OCI-LY7 (cell line): ENCODE data around the gene VWA7. TPM values are rescaled to one million over a fixed set of nuclear protein-coding genes. Genes with fewer than 3 reads are reported as not detected.

Source experiments
- BruUV-seq: library from RNA; stranded (reverse); fragments of 400-500 nt; replicated peaks from 2 replicates; lab custom pipeline; 2021; lab: Mats Ljungman, UMichigan
- CTCF ChIA-PET: fragments of 300-600 bp; sonication (Branson Sonifier 250); formaldehyde crosslinking; loops from one replicate; lab custom pipeline; 2022; ENCODE audit warnings: antibody characterized with exemption; ENCODE audit not compliant: unreplicated experiment; lab: Charles Lee
- POLR2A ChIA-PET: fragments of 300-600 bp; sonication (Branson Sonifier 250); formaldehyde crosslinking; loops from one replicate; lab custom pipeline; 2022; ENCODE audit warnings: antibody characterized with exemption; lab: Charles Lee
- DNase-seq: peaks from one replicate; pipeline ENCODE4 v3.0.0-alpha.2; 2015; ENCODE audit warnings: low spot score
- H2AFZ ChIP-seq: fragments of 200-600 bp; sonication (generic), shearing (Covaris generic); 2 replicates; pipeline ENCODE4 v1.6.1; 2014; ENCODE audit warnings: mild to moderate bottlenecking, antibody characterized with exemption, low read length, moderate library complexity
- H3K27ac ChIP-seq: fragments of 200-600 bp; sonication (generic); 2 replicates; pipeline ENCODE4 v1.5.1; 2014; ENCODE audit warnings: mixed run types, low read depth, mild to moderate bottlenecking, moderate library complexity, low read length, inconsistent platforms; ENCODE audit not compliant: poor library complexity, severe bottlenecking
- H3K36me3 ChIP-seq: fragments of 200-600 bp; sonication (generic); 2 replicates; pipeline ENCODE4 v1.6.1; 2014; ENCODE audit warnings: mild to moderate bottlenecking, antibody characterized with exemption, low read length, moderate library complexity, mixed read lengths; ENCODE audit not compliant: insufficient read depth
- H3K4me1 ChIP-seq: fragments of 200-600 bp; sonication (generic); 2 replicates; pipeline ENCODE4 v1.5.1; 2014; ENCODE audit warnings: mild to moderate bottlenecking, low read length; ENCODE audit not compliant: insufficient read depth, poor library complexity, severe bottlenecking
- H3K4me2 ChIP-seq: fragments of 200-600 bp; sonication (generic); 2 replicates; pipeline ENCODE4 v1.6.1; 2014; ENCODE audit warnings: mild to moderate bottlenecking, low read length
- H3K4me3 ChIP-seq: fragments of 200-600 bp; sonication (generic); 2 replicates; pipeline ENCODE4 v1.5.1; 2014; ENCODE audit warnings: mild to moderate bottlenecking, low read depth, low read length; ENCODE audit not compliant: poor library complexity, severe bottlenecking
- H3K79me2 ChIP-seq: fragments of 200-600 bp; sonication (generic); 2 replicates; pipeline ENCODE4 v1.6.1; 2016; ENCODE audit warnings: low read depth, mild to moderate bottlenecking, low read length, moderate library complexity, mixed read lengths; ENCODE audit not compliant: insufficient read depth
- H3K9me2 ChIP-seq: fragments of 200-600 bp; sonication (generic); 2 replicates; pipeline ENCODE4 v1.6.1; 2016; ENCODE audit warnings: mild to moderate bottlenecking, low read length, mixed read lengths; ENCODE audit not compliant: insufficient read depth
- H3K9me3 ChIP-seq: fragments of 200-600 bp; sonication (generic); 2 replicates; pipeline ENCODE4 v1.6.1; 2014; ENCODE audit warnings: mild to moderate bottlenecking, mixed run types, low read length, mixed read lengths
- H4K20me1 ChIP-seq: fragments of 200-600 bp; sonication (generic); 2 replicates; pipeline ENCODE4 v1.6.1; 2014; ENCODE audit warnings: mild to moderate bottlenecking, antibody characterized with exemption, low read length, moderate library complexity, mixed read lengths; ENCODE audit not compliant: insufficient read depth
- EZH2phosphoT487 ChIP-seq: fragments of 200-600 bp; sonication (generic); IDR thresholded peaks from 2 replicates; pipeline ENCODE4 v1.6.1; 2018; ENCODE audit warnings: low read depth, borderline replicate concordance, mild to moderate bottlenecking, mixed run types, antibody characterized with exemption, low read length, moderate library complexity, mixed read lengths
- intact Hi-C: fragments of 100-400 bp; cut with micrococcal nuclease; formaldehyde crosslinking; loops from one replicate; pipeline ENCODE4 v1.10.0; 2022; ENCODE audit not compliant: unreplicated experiment
- total RNA-seq, 2 experiments: library from RNA; depleted of rRNA in 1 of 2; stranded (reverse); fragments of >200 nt in 1 of 2; shearing (Covaris generic) in 1 of 2; gene quantifications; 2 replicates each; pipeline ENCODE4 v1.2.3, GENCODE V29; 2014 to 2022
- TF ChIP-seq, protein P1 (sequence below): fragments of 200-600 bp; sonication (generic); conservative IDR thresholded peaks from 2 replicates; pipeline ENCODE4 v1.5.1; 2014; ENCODE audit warnings: mild to moderate bottlenecking, antibody characterized with exemption, low read length, moderate library complexity, mixed read lengths

The VWA7 gene
- total RNA-seq, 2 experiments from 2014 or later = 2.2 to 6.5 TPM

DNA sequence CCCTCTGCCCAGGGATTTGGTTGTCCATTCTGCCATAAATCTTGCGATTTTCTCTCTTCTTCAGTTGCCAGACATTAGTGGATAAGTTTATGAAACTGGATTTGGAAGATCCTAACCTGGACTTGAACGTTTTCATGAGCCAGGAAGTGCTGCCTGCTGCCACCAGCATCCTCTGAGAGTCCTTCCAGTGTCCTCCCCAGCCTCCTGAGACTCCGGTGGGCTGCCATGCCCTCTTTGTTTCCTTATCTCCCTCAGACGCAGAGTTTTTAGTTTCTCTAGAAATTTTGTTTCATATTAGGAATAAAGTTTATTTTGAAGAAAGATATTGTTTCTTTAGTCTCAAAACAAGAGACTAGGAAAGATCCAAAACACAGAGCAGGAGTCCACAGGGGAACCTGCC is 14.8 kb downstream of the VWA7 start, which contains the start of gene SAPCD1:
Gene SAPCD1 (plus strand): TSS at position 301 of the 400 bp plus-strand sequence. CDS start 399 bp downstream, outside the sequence.
- H3K4me2 ChIP-seq = no peak within 1 kb of the TSS
- no peaks in the 10 kb centered on the region for H3K9me2 ChIP-seq
- CTCF ChIA-PET = no interaction called here
- intact Hi-C loops = no loop called here
- TSS peak; percentile 37 for BruUV-seq
- H4K20me1 ChIP-seq = no peaks in the 10 kb centered on the region
- no peak for DNase-seq
- H3K27ac ChIP-seq = no peak within 1 kb of the TSS
- H3K4me1 ChIP-seq = no peaks in the 10 kb centered on the region
- no peak for TF ChIP-seq EZH2phosphoT487
- TF ChIP-seq, protein P1, sequence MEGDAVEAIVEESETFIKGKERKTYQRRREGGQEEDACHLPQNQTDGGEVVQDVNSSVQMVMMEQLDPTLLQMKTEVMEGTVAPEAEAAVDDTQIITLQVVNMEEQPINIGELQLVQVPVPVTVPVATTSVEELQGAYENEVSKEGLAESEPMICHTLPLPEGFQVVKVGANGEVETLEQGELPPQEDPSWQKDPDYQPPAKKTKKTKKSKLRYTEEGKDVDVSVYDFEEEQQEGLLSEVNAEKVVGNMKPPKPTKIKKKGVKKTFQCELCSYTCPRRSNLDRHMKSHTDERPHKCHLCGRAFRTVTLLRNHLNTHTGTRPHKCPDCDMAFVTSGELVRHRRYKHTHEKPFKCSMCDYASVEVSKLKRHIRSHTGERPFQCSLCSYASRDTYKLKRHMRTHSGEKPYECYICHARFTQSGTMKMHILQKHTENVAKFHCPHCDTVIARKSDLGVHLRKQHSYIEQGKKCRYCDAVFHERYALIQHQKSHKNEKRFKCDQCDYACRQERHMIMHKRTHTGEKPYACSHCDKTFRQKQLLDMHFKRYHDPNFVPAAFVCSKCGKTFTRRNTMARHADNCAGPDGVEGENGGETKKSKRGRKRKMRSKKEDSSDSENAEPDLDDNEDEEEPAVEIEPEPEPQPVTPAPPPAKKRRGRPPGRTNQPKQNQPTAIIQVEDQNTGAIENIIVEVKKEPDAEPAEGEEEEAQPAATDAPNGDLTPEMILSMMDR = no peak
- no peak within 1 kb of the TSS for H2AFZ ChIP-seq
- no peaks in the 10 kb centered on the region for H3K9me3 ChIP-seq
- POLR2A ChIA-PET = no interaction called here
- H3K36me3 ChIP-seq = peaks cover 76% of the 10 kb centered on the region
- no peaks in the 10 kb centered on the region for H3K79me2 ChIP-seq
- no peak within 1 kb of the TSS for H3K4me3 ChIP-seq

DNA sequence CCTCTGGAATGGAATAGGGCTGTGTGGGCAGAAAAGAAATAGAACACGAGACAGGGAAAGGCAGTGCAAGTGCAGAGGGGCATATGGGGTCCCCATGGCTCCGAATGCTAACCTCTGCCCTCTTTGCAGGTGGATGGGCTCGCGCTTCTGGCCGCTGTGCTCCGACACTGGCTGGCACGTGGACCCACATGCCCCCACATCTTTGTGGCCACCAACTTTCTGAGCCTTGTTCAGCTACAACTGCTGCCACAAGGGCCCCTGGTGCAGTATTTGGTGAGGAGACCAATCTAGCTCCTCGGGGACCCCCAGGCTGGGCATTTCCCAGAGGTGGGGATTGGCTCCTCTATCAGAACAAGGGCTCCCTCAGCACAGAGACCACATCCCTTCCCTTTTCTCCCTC is 15.8 kb downstream of the VWA7 start:
- H3K79me2 ChIP-seq = no peaks in the 10 kb centered on the region
- no peaks in the 10 kb centered on the region for H4K20me1 ChIP-seq
- H3K9me3 ChIP-seq = no peaks in the 10 kb centered on the region
- TF ChIP-seq, protein P1 = no peak
- H3K4me1 ChIP-seq = no peaks in the 10 kb centered on the region
- DNase-seq = no peak
- no peak overlapping the region for H3K4me2 ChIP-seq
- H2AFZ ChIP-seq = no peak overlapping the region
- no peak overlapping the region for H3K4me3 ChIP-seq
- BruUV-seq = no TSS peak
- no peak overlapping the region for H3K27ac ChIP-seq
- H3K36me3 ChIP-seq = peaks cover 74% of the 10 kb centered on the region
- POLR2A ChIA-PET = interaction anchor here (0.5 kb wide), 1 partner anchor 317 kb away, joined by 3 read pairs; no protein-coding TSS in a partner anchor
- CTCF ChIA-PET = no interaction called here
- no peaks in the 10 kb centered on the region for H3K9me2 ChIP-seq
- intact Hi-C loops = no loop called here

DNA sequence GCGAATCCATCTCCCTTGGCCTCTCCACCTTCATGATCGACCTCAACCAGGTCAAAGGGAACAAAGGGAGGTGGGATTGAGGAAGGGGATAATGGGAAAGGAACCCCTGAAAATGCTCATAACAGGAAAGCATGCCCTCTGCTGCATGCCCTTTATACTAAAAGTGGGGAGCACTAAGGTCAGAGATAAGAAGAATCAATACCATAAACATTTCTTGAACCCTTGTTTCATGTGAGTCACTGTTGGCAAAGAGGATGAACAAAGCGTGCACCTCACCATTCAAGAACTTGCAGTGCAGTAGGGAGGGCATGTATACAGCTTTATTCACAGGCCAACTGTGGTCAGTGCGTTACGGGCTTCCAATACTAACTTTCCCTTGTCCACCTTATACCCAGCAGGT is 16.3 kb downstream of the VWA7 start:
- Histone ChIP-seq H4K20me1 (no peaks in the 10 kb centered on the region), H3K4me3 (no peak overlapping the region), H3K79me2 (no peaks in the 10 kb centered on the region), H3K4me2 (no peak overlapping the region), H3K9me2 (no peaks in the 10 kb centered on the region), H3K36me3 (peaks cover 74% of the 10 kb centered on the region), H2AFZ (no peak overlapping the region), H3K4me1 (no peaks in the 10 kb centered on the region), H3K27ac (no peak overlapping the region), H3K9me3 (no peaks in the 10 kb centered on the region)
- intact Hi-C loops = no loop called here
- DNase-seq = no peak
- POLR2A ChIA-PET = interaction anchor here (0.5 kb wide), 1 partner anchor 317 kb away, joined by 3 read pairs; no protein-coding TSS in a partner anchor
- CTCF ChIA-PET = no interaction called here
- BruUV-seq = no TSS peak
- TF ChIP-seq, protein P1 = no peak
- no peak for TF ChIP-seq EZH2phosphoT487
